ENCODE results near the gene FCHSD1. TPM values are rescaled to one million over a fixed set of nuclear protein-coding genes. Genes with fewer than 3 reads are reported as not detected.

Gene FCHSD1
- total and polyA plus RNA-seq, 2 of the 4 experiments (the other 2 are of a cell fraction), result 33.2 to 62.1 TPM

DNA sequence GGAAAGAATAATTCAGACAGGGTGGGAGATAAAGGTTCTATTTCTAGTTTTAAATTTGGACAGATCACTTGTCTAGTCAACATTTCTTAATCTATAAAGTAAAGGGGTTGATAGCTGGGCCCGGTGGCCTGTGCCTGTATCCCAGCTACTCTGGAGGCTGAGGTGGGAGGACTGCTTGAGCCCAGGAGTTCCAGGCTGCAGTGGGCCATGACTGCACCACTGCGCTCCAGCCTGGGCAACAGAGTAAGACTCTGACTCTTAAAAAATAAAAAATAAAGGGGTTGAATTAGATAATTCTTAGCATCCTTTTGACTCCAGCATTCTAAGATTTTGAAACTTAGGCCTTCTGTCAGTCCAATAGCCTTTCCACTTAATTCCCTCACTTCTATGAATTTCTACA lies 43.2 kb downstream of the FCHSD1 start:
- in situ Hi-C loops (cut with MboI; ENCODE audit: low sequenced_read_pairs), result no loop called here
- no TSS peak for BruUV-seq (replicated peaks)
- peaks cover 3% of the 10 kb centered on the region; the same call in 1 of the 2 replicates for H4K20me1 ChIP-seq (ENCODE audit: insufficient read depth, low read length)

More for the DNA sequence above, 43.2 kb downstream of the FCHSD1 start:
- no peak overlapping the region for H2BK5ac ChIP-seq (ENCODE audit: low read depth, low read length, poor library complexity, severe bottlenecking)
- TF ChIP-seq RCOR1 (IDR thresholded peaks at IDR 0.05; ENCODE audit: insufficient replicate concordance, low read length) (no peak), MAFK (IDR thresholded peaks at IDR 0.05; ENCODE audit: low read depth, low read length) (no peak), POLR2A (IDR thresholded peaks at IDR 0.05; ENCODE audit: low read depth, low read length) (no peak), CHD1 (IDR thresholded peaks at IDR 0.05; ENCODE audit: low read depth, low read length) (no peak), BHLHE40 (IDR thresholded peaks at IDR 0.05; ENCODE audit: low read depth, low read length) (no peak), MXI1 (IDR thresholded peaks at IDR 0.05; ENCODE audit: borderline replicate concordance, low read depth, low read length) (no peak), RFX5 (IDR thresholded peaks at IDR 0.05; ENCODE audit: low read depth, low read length) (no peak), MAZ (IDR thresholded peaks at IDR 0.05; ENCODE audit: borderline replicate concordance, low read depth, low read length) (no peak), NFE2L2 (IDR thresholded peaks at IDR 0.05; ENCODE audit: low read depth, low read length) (no peak), RAD21 (IDR thresholded peaks at IDR 0.05; ENCODE audit: low read length) (no peak), SMC3 (IDR thresholded peaks at IDR 0.05; ENCODE audit: low read depth, low read length) (no peak), CEBPB (IDR thresholded peaks at IDR 0.05; ENCODE audit: low read depth, low read length) (no peak), FOS (IDR thresholded peaks at IDR 0.05; ENCODE audit: low read depth, low read length) (no peak)
- TF ChIP-seq, protein P1, sequence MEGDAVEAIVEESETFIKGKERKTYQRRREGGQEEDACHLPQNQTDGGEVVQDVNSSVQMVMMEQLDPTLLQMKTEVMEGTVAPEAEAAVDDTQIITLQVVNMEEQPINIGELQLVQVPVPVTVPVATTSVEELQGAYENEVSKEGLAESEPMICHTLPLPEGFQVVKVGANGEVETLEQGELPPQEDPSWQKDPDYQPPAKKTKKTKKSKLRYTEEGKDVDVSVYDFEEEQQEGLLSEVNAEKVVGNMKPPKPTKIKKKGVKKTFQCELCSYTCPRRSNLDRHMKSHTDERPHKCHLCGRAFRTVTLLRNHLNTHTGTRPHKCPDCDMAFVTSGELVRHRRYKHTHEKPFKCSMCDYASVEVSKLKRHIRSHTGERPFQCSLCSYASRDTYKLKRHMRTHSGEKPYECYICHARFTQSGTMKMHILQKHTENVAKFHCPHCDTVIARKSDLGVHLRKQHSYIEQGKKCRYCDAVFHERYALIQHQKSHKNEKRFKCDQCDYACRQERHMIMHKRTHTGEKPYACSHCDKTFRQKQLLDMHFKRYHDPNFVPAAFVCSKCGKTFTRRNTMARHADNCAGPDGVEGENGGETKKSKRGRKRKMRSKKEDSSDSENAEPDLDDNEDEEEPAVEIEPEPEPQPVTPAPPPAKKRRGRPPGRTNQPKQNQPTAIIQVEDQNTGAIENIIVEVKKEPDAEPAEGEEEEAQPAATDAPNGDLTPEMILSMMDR (conservative IDR thresholded peaks at IDR 0.05; ENCODE audit: low read depth, low read length), result no peak
- TF ChIP-seq, protein P2, sequence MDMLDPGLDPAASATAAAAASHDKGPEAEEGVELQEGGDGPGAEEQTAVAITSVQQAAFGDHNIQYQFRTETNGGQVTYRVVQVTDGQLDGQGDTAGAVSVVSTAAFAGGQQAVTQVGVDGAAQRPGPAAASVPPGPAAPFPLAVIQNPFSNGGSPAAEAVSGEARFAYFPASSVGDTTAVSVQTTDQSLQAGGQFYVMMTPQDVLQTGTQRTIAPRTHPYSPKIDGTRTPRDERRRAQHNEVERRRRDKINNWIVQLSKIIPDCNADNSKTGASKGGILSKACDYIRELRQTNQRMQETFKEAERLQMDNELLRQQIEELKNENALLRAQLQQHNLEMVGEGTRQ (IDR thresholded peaks at IDR 0.05; ENCODE audit: low read depth, low read length), result no peak
- TF ChIP-seq, protein P3, sequence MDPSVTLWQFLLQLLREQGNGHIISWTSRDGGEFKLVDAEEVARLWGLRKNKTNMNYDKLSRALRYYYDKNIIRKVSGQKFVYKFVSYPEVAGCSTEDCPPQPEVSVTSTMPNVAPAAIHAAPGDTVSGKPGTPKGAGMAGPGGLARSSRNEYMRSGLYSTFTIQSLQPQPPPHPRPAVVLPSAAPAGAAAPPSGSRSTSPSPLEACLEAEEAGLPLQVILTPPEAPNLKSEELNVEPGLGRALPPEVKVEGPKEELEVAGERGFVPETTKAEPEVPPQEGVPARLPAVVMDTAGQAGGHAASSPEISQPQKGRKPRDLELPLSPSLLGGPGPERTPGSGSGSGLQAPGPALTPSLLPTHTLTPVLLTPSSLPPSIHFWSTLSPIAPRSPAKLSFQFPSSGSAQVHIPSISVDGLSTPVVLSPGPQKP (IDR thresholded peaks at IDR 0.05; ENCODE audit: borderline replicate concordance, low read depth, low read length), result no peak
- H4K5ac ChIP-seq (ENCODE audit: low read depth, low read length), result no peak overlapping the region
- dilution Hi-C loops (cut with HindIII; ENCODE audit: low sequenced_read_pairs, unreplicated experiment), result no loop called here
- DNase-seq (no peak), ATAC-seq (ENCODE audit: low read depth) (no peak)
- no peak overlapping the region for H2BK20ac ChIP-seq (ENCODE audit: low read depth, low read length)
- H3K4me1 ChIP-seq (ENCODE audit: control insufficient read depth, insufficient read depth, low read length), result peaks cover 4% of the 10 kb centered on the region
- H3K9ac ChIP-seq (ENCODE audit: low read depth, low read length), result no peak overlapping the region
- no peak overlapping the region for H3K23ac ChIP-seq (ENCODE audit: low read depth, low read length)
- H2AK9ac ChIP-seq (replicated peaks; ENCODE audit: low read depth, low read length, poor library complexity), result no peak overlapping the region
- H3K27me3 ChIP-seq (ENCODE audit: control insufficient read depth, insufficient read depth, low read length), result no peaks in the 10 kb centered on the region
- no peak overlapping the region for H2BK120ac ChIP-seq (ENCODE audit: low read depth, low read length)
- no peak overlapping the region for H2AK5ac ChIP-seq (ENCODE audit: low read depth, low read length)
- H4K8ac ChIP-seq (ENCODE audit: low read depth in 2 of 2, low read length in 2 of 2), result no peak overlapping the region
- H3K18ac ChIP-seq (ENCODE audit: low read depth, low read length), result no peak overlapping the region
- H3K4me2 ChIP-seq (ENCODE audit: low read depth, low read length), result no peak overlapping the region
- no peak overlapping the region for H3K4ac ChIP-seq (ENCODE audit: low read depth, low read length)
- H3K56ac ChIP-seq (ENCODE audit: extremely low read depth, insufficient read depth, low read length), result no peak overlapping the region
- no peak overlapping the region for H2AFZ ChIP-seq (replicated peaks; ENCODE audit: low read length, poor library complexity)
- H3K36me3 ChIP-seq (ENCODE audit: control insufficient read depth, insufficient read depth, low read length), result no peaks in the 10 kb centered on the region
- no peak overlapping the region for H2BK15ac ChIP-seq (ENCODE audit: low read depth, low read length)
- H4K91ac ChIP-seq (ENCODE audit: insufficient read depth, low read depth, low read length), result no peak overlapping the region
- intact Hi-C loops (cut with micrococcal nuclease), result no loop called here
- POLR2A ChIA-PET (ENCODE audit: unreplicated experiment), result no interaction called here
- no peak overlapping the region for H3K27ac ChIP-seq (ENCODE audit: insufficient read depth, low read length)
- H3K9me3 ChIP-seq (ENCODE audit: control insufficient read depth, insufficient read depth, low read length), result no peaks in the 10 kb centered on the region
- no peak overlapping the region for H3K4me3 ChIP-seq (ENCODE audit: insufficient read depth, low read depth, low read length)
- no peak overlapping the region for H3K14ac ChIP-seq (replicated peaks; ENCODE audit: low read depth, low read length)
- WGBS, 2 experiments (ENCODE audit: extremely low coverage in 2 of 2, insufficient read length in 1 of 2), result no CpG with 5 or more reads among the region's 2 CpGs
- H3K79me1 ChIP-seq (ENCODE audit: low read depth in 1 of 2, low read length in 2 of 2), result peaks cover 11 to 39% of the 10 kb centered on the region in 2 experiments
- CTCF ChIA-PET, result interaction anchor here (0.7 to 1.2 kb wide), 3 partner anchors 9 to 40 kb away, joined by 3 to 5 read pairs (median 5); partner anchors contain the start of gene DIAPH1
- peaks cover 5% of the 10 kb centered on the region for H3K9me1 ChIP-seq (ENCODE audit: insufficient read depth, low read length)

All from IMR-90 (cell line).